GM13977 (cell line): Measurements from ENCODE around the gene DUSP6.

Experiments
- DNase-seq: peaks from one replicate; pipeline ENCODE4 v3.0.0; 2012; ENCODE audit warnings: low spot score
- in situ Hi-C: fragments of 300-500 bp; cut with MboI; formaldehyde crosslinking; loops from one replicate; pipeline ENCODE4 v1.12.0; 2022; ENCODE audit warnings: low sequenced_read_pairs, low pct_unique_long_range_greater_than_20kb, mixed read lengths, inconsistent platforms; ENCODE audit not compliant: unreplicated experiment
- TF ChIP-seq, protein P1 (sequence below): IDR thresholded peaks from 2 replicates; pipeline ENCODE4 v1.5.1; 2012; ENCODE audit warnings: mild to moderate bottlenecking, control low read depth; ENCODE audit not compliant: insufficient read depth; ENCODE audit errors: extremely low read depth, missing control alignments

Gene DUSP6

DNA sequence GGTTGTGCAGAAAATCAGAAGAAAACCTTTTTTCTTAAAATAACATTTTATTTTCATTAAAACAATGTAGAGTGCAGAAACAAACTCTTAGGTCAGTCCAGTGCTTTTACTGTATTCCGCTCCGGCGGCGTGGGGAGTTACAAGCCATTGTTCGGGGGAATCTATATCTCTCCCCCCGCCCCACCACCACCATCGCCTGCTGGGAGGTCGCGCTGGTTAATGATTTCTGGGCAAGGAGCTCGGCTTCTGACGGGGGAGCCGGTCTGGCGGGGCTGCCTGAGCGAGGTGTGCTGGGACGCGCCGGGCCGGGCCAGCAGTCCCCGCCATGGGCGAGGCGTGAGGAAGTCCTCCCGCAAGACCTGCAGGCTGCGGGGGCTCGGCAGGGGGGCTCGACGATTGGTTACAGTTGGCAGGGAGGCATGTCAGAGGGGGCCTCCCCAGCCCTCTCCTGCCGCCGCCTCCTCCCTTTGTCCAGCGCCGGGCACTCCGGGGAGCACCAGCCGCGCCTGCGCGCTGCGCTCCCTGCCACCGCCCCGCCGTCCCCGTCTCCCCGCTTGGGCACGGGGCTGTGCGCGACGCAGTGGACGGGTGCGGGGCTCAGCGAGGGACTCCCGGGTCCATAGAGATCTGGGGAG lies 1.0 kb upstream of the DUSP6 start:
- in situ Hi-C loops = no loop called here
- DNase-seq = peak; percentile 62
- TF ChIP-seq, protein P1, sequence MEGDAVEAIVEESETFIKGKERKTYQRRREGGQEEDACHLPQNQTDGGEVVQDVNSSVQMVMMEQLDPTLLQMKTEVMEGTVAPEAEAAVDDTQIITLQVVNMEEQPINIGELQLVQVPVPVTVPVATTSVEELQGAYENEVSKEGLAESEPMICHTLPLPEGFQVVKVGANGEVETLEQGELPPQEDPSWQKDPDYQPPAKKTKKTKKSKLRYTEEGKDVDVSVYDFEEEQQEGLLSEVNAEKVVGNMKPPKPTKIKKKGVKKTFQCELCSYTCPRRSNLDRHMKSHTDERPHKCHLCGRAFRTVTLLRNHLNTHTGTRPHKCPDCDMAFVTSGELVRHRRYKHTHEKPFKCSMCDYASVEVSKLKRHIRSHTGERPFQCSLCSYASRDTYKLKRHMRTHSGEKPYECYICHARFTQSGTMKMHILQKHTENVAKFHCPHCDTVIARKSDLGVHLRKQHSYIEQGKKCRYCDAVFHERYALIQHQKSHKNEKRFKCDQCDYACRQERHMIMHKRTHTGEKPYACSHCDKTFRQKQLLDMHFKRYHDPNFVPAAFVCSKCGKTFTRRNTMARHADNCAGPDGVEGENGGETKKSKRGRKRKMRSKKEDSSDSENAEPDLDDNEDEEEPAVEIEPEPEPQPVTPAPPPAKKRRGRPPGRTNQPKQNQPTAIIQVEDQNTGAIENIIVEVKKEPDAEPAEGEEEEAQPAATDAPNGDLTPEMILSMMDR = no peak

DNA sequence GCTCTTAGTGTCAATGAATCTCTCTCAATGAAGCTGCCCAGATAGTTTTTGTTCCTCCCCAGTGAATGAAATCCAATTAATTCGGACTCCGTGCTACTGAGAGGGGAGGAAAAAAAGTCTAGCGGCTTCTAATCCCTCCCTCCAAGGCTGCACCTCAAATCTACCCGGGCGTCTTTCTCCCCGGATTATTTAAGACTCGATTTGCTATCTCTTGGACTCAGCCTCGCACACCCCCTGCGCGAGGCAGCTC lies 134 bp downstream of the DUSP6 start:
- peak; percentile 63 for DNase-seq
- in situ Hi-C loops = no loop called here
- TF ChIP-seq, protein P1 = no peak

DNA sequence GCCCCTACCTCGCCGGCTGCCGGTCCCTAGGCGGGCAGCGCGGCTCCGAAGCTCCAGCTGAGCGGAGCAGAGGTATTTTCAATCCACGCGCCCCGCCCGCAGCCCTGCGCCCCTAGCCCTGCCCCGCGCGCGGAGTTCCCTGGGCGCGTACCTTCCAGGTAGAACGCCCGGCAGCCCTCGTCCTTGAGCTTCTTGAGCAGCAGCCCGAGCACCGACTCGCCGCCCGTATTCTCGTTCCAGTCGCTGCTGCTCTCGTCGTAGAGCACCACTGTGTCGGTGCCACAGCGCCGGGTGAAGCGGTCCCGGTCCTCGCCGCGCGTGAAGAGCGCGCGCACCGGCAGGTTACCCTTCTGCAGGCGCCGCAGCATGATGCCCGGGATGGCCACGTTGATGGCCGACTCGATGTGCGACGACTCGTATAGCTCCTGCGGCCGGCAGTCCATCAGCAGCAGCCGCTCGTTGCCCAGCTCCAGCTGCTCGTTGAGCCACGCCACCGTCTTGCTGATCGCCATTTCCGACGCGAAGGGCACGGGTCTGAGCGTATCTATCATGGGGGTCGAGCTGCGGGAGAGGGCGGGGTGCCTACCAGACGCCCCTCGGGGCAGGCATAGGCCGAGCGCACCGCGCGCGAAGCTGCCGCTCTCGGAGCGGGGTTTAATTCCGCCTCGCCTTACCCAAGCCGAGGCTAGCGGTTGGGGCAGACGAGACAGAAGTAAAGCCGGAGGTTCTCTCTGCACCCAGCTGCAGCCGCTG lies 636 bp downstream of the DUSP6 start:
- DNase-seq = peak; percentile 47
- TF ChIP-seq, protein P1 = no peak
- in situ Hi-C loops = no loop called here

DNA sequence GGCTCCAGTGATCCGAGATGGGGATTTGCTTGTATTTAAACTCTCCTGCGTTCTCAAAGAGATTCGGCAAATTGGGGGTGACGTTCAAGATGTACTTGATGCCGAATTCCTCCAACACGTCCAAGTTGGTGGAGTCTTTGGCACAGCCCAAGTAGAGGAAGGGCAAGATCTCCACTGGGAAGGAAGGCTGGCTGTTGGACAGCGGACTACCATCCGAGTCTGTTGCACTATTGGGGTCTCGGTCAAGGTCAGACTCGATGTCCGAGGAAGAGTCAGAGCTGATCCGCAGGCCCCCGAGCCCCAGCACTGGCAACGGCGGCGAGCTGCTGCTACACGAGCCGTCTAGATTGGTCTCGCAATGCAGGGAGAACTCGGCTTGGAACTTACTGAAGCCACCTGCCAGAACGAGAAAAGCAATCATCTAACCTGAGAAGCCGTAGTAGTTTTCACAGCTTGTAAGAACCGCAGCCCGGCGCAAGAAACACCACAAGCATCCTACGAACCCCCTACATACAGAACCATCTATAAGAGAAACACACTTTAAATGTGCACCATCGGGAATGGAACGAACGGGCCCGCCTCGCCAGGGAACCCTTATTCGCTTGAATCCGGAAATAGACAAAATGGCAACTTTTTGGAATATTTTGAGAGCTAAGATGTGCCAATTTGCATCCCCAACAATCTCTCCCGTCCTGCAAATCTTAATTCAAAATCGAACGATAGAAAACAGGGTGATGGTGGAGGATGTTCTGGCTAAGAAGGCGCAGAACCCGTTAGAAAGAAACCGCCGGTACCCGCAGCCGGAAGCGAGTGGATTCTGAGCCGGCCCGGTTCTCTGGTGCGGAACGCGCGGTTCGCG lies 1.4 kb downstream of the DUSP6 start:
- DNase-seq = peak; percentile 45
- in situ Hi-C loops = no loop called here
- TF ChIP-seq, protein P1 = no peak

DNA sequence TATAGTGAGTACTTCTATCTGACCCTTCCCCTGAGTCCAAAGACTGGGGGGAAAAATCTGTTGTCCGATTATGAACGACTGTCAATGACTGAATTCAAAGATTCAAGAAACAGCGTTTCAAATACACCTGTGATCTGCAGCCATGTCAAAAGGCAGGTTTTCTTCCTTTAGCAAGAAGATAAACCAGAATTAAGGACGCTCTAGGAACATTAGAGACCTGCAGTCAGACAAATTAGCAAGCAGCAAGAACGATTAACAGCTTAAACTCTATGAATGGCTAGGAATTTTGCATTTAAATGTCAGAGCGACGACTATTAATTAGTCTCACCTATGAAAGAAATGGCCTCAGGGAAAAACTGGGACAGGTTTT lies 2.1 kb downstream of the DUSP6 start:
- TF ChIP-seq, protein P1 = no peak
- in situ Hi-C loops = no loop called here

DNA sequence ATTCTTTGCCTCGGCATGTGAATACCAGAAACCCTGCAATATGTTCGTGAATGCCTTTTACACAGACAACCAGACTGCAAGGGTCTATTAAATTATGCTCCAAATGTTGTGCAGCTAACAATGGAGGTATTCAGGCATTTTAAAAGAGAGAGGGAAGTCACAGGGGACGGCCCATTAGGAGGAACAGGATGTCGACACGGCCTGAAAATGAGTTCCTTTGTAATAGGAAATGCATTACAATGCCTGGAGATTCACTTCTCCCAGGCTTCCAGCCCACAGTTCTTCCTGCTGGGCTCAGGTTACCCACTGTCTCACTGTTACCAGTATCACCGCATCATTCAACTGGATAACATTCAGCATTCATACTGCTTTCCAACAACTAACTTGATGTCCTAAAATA lies 2.5 kb downstream of the DUSP6 start:
- TF ChIP-seq, protein P1 = no peak
- no peak for DNase-seq
- in situ Hi-C loops = no loop called here

More for the DNA sequence above, 2.1 kb downstream of the DUSP6 start:
- no peak for DNase-seq
